Stimulated activated naive CD8-positive, alpha-beta T cell treated with anti-CD3 and anti-CD28 coated beads, Interleukin-15, amount 100 ng/mL, for 72 hours (primary cell): ENCODE data around the gene TP53INP2.

ENCODE experiments used
- ATAC-seq: fragments of 150-1000 bp; cut with Tn5 transposase; 2 replicates; pipeline ENCODE4 v1.10.0; 2021; ENCODE audit warnings: mild to moderate bottlenecking, moderate library complexity
- DNase-seq, 2 donors: peaks; one replicate each; pipeline ENCODE4 v3.0.0; 2021 to 2022
- H3K27ac Mint-ChIP-seq, 2 donors: one replicate each; pipeline ENCODE4 v1.8.0; 2022; ENCODE audit warnings: mild to moderate bottlenecking in 2 of 2, mixed read lengths in 2 of 2, moderate library complexity in 2 of 2
- H3K27me3 Mint-ChIP-seq: one replicate; pipeline ENCODE4 v1.8.0; 2022; ENCODE audit warnings: mixed read lengths
- H3K4me1 Mint-ChIP-seq: one replicate; pipeline ENCODE4 v1.8.0; 2022; ENCODE audit warnings: mild to moderate bottlenecking, mixed read lengths
- H3K4me3 Mint-ChIP-seq, 2 donors: one replicate each; pipeline ENCODE4 v1.8.0; 2022; ENCODE audit warnings: mild to moderate bottlenecking in 2 of 2, mixed read lengths in 2 of 2, moderate library complexity in 1 of 2
- H3K9me3 Mint-ChIP-seq, 2 donors: one replicate each; pipeline ENCODE4 v1.8.0; 2022; ENCODE audit warnings: mixed read lengths in 2 of 2

The TP53INP2 gene

DNA sequence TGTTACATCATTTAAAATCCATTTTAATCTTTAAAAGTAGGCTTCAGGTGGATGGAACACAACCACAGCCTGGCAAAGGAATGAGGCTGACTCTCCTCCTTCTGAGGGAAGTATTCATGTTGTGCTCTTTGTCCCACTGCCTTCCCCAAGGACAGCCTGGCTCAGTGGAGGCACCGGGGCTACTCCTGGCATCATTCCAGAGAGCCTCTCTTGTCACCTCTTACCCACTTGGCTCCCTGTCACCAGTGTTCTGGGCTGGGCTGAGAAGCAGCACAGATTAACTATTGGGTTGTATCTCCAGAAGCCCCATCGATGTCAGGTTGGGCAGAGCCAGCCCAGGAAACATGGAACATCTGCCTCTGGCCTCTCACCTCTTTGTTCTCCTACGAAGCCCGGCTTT lies 10.7 kb upstream of the TP53INP2 start:
- Mint-ChIP-seq H3K4me3 (no peak overlapping the region), H3K27me3 (peaks cover 7% of the 10 kb centered on the region), H3K9me3 (no peaks in the 10 kb centered on the region), H3K4me1 (no peaks in the 10 kb centered on the region), H3K27ac (no peak overlapping the region)
- no peak for DNase-seq
- no peak for ATAC-seq

DNA sequence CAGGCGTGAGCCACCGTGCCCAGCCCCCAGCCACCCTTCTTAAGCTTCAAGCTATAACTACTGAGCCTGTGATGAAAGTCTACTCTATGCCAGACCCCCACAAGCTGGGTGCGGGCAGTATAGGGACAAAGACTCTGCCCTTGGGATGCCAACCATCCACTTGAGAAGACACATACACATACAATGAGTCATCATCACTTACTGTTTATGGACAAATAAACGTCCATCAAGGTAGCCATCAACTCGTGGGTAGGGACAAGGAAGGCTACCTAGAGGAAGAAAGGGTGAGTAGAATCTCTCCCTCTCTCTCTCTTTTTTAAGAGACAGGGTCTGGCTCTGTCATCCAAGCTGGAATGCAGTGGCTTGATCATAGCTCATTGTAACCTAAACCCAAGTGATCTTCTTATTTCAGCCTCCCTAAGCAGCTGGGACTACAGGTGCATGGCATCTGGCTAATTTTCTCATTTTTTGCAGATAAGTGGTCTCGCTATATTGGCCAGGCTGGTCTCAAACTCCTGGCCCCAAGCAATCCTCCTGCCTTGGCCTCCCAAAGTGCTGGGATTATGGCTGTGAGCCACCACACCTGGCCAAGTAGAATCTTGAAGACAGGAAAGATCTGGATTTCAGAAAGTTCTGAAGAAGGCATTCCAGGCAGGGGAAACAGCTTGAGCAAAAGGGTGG lies 2.6 kb upstream of the TP53INP2 start:
- ATAC-seq (no peak), DNase-seq (no peak)
- no peaks in the 10 kb centered on the region for H3K9me3 Mint-ChIP-seq
- H3K27me3 Mint-ChIP-seq: peaks cover 17% of the 10 kb centered on the region
- no peak overlapping the region for H3K4me3 Mint-ChIP-seq
- H3K4me1 Mint-ChIP-seq: peaks cover 12% of the 10 kb centered on the region
- H3K27ac Mint-ChIP-seq: no peak overlapping the region

DNA sequence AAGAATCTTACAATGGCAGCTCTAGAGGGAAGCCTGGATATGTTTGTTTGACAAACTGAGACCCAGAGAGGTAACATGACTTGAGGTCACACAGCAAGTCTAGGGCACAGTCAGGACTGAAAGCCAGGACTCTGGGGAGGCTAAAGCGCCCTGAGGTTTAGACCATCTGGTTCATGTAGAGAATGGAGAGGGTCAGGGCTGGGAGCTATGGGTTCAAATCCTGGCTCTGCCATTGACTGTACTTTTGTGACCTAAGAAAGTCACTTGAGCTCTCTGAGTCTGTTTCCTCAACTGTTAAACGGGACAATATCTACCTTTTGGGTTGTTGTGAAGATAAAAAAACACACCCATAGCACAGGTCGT lies 1.1 kb upstream of the TP53INP2 start:
- Mint-ChIP-seq H3K9me3 (no peaks in the 10 kb centered on the region), H3K4me3 (peak overlapping the region; percentile 94 to 100), H3K27me3 (peaks cover 17% of the 10 kb centered on the region), H3K4me1 (peaks cover 12% of the 10 kb centered on the region), H3K27ac (no peak overlapping the region)
- ATAC-seq (no peak), DNase-seq (no peak)

DNA sequence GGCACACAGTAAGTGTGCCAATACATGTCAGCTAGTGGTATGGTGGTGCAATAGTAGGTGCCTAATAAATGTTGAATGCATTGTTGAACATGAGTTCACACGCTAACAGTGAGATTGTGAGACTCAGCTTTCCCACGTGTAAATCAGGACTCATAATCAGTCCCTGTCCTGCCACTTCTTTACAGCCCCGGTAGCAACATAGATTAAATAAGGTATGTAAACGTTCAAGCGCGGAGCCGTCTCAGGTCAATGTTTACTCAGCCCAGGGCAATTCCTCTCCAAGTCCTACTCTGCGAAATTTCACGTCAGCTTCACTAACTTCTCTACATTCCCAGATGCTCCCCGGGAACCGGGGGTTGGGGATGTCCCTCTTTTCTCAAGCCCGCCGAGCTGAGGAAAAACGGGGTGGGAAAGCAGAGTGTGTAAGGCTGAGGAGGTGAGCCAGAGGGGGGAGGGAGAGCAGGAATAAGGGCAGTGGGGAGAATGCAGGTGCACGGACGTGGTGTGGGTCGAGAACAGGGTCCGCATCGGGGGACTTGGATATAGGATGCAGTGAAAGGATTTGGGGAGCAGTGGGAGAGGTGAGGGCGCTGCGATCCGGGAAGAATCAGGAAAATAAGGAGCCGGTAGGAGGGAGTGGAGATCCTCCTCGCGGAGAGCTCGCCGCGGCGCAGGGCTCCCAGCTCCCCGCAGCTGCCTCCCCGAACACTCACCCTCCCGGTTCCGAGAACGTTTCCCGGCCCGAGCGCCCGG lies 544 bp upstream of the TP53INP2 start:
- DNase-seq: peak; percentile 12 to 22
- no peaks in the 10 kb centered on the region for H3K9me3 Mint-ChIP-seq
- no peak for ATAC-seq
- H3K27ac Mint-ChIP-seq: peak overlapping the region in 1 of 2 donors; percentile 94
- H3K4me3 Mint-ChIP-seq: peak overlapping the region; percentile 94 to 100
- H3K27me3 Mint-ChIP-seq: peaks cover 17% of the 10 kb centered on the region
- peaks cover 17% of the 10 kb centered on the region for H3K4me1 Mint-ChIP-seq

DNA sequence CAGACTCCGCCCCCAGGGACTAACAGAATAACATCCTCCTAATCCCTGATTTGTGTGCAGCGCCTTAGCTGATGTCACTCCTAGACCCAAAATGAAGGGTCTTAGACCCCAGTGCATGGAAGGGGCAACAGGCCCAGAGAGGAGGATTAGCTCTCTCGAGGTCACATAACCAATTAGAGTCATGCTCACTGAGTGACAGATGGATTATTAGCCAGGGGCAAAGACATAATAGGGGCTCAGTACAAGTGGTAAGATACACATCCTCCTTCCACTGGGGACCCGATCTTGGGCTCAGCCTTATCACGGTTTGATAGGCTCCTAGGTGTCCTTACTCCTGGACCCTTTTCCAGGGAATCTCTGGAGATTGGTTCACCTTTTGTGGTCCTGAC lies 858 bp downstream of the TP53INP2 start:
- Mint-ChIP-seq H3K4me3 (peak overlapping the region; percentile 91 to 94), H3K27ac (peak overlapping the region in 1 of 2 donors; percentile 93), H3K4me1 (peaks cover 21% of the 10 kb centered on the region), H3K9me3 (no peaks in the 10 kb centered on the region), H3K27me3 (peaks cover 17% of the 10 kb centered on the region)
- DNase-seq (no peak), ATAC-seq (no peak)

DNA sequence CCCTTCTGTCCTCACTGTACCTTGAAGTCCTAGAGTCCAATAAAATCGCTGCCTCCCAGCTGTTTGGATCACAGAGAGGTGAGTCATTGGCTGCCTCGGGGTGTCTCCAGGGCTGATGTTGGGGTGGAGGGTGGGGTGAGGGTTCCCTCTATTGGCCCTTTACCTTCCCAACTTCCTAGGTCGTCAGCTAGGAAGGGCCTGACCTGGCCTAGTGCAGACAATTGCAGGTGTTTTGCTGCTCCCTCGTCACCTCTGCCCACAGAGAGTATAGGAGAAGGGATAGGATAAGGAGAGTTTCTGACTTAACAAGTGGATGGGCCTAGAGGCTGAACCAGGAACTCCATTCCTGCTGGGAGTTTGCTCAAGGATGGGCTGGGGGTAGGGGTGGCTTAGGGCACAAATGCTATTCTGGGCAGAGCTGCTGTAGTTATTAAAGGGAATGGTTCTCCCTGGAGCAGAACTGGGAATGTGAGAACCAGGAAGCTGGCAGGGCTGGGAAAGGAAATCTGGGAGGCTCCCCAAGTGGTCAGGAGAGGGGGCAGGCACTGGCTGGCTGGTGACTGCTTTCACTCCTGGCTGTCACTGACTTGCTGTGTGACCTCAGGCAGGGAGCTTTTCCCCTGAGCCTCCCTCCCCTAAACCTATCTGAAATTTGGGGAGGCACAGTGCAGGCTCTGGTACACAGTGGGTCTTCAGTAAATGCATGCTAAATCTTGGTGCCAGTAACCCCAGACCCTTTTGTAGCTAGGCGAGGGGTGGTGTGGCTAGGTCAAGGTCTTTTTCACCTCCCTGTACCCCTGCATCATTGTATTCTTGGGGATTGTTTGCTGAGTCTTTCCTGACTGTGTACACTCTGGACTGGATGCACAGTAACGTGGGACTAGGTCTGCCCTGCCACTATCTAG lies 1.5 kb downstream of the TP53INP2 start:
- ATAC-seq (no peak), DNase-seq (peak in 1 of 2 donors; percentile 13)
- no peaks in the 10 kb centered on the region for H3K9me3 Mint-ChIP-seq
- peaks cover 23% of the 10 kb centered on the region for H3K27me3 Mint-ChIP-seq
- no peak overlapping the region for H3K27ac Mint-ChIP-seq
- peaks cover 27% of the 10 kb centered on the region for H3K4me1 Mint-ChIP-seq
- peak overlapping the region; percentile 91 to 94 for H3K4me3 Mint-ChIP-seq

DNA sequence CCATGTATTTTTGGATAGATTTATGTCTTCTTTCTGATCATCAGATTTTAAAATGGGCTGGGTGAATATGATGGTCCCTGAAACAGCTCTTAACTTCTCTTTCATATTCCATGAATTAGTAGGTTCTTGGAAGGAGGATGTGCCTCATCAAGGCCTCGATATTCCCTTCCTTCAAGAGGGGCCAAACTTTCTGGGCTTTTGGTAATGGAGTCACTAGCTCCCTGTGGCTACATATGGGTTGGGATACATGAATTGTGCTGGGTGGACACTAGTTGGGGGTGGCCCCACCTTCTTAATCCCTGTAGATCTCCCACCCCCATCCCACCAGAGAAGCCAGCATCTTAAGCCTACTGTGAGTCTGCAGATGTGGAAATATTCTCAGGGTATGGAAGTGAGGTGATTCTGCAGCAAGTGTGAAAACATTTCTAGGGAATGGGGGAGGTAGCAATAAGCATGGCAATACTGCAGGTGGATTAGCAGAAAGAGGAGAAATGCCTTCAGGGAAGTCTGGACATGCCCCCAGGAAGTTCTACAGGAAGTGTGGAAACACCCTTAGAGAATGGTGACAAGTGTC lies 2.2 kb downstream of the TP53INP2 start:
- no peaks in the 10 kb centered on the region for H3K9me3 Mint-ChIP-seq
- peaks cover 25% of the 10 kb centered on the region for H3K27me3 Mint-ChIP-seq
- ATAC-seq (no peak), DNase-seq (no peak)
- no peak overlapping the region for H3K4me3 Mint-ChIP-seq
- peaks cover 30% of the 10 kb centered on the region for H3K4me1 Mint-ChIP-seq
- H3K27ac Mint-ChIP-seq: no peak overlapping the region

DNA sequence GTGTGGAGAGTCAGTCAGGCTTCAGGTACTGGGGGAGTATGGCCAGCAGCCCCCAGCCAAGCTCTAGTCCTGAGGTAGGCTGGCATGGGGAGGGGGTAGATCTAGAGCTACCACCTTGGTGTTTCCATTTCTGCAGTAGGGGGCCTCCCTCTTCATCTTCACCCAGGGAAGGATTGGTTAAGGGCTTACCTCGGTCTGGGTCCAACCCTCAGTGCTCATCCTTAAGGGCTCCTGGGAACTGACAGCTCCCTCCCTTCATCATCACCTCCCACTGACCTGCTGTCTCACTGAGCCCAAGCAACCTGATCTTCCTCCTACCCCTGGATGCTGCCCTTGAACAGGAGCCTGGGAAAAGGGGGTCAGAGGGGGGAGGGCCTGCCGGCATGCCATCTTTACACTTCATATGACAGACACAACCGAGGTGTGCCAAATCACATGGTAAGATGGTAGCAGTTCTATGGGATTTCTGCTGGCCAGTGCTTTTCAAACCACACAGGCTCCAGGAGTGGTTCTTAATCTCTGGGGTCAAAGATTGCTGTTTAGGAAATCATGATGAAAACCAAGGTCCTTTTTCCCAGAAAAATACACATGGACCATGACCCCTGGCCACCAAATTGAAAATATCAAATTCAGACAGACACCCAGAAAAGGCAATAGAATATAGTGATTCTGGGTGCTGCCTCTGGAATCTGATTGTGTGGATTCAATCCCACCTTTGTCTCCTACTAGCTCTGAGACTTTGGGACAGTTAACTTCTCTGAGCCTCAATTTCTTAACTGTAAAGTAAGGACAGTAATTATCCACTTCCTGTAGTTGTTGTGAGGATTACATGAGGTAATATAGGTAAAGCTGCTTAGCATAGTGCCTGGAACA lies 3.0 kb downstream of the TP53INP2 start:
- Mint-ChIP-seq H3K9me3 (no peaks in the 10 kb centered on the region), H3K4me3 (no peak overlapping the region), H3K27ac (no peak overlapping the region), H3K27me3 (peaks cover 19% of the 10 kb centered on the region), H3K4me1 (peaks cover 30% of the 10 kb centered on the region)
- no peak for DNase-seq
- no peak for ATAC-seq

DNA sequence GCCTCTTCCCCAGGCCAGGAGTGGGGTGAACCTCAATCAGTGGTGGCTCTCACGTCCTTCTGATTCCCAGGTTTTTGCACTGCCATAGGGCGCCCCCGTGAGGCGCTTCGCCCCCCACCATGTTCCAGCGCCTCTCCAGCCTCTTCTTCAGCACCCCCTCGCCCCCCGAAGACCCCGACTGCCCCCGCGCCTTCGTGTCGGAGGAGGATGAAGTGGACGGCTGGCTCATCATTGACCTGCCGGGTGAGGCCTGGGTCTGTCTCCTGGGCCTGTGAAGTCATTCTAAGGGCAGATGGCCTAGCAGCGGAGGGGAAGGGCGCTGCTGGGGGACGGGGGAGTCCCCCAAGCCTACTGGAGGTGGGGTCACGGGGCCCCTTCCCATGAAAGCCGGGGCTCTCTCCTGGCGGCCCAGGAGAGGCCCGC lies 4.5 kb downstream of the TP53INP2 start:
- Mint-ChIP-seq H3K27ac (peak overlapping the region; percentile 94 to 95), H3K27me3 (peaks cover 8% of the 10 kb centered on the region), H3K9me3 (no peaks in the 10 kb centered on the region), H3K4me1 (peaks cover 32% of the 10 kb centered on the region), H3K4me3 (peak overlapping the region; percentile 93 to 94)
- ATAC-seq (peak; percentile 37), DNase-seq (peak in 1 of 2 donors; percentile 73)

DNA sequence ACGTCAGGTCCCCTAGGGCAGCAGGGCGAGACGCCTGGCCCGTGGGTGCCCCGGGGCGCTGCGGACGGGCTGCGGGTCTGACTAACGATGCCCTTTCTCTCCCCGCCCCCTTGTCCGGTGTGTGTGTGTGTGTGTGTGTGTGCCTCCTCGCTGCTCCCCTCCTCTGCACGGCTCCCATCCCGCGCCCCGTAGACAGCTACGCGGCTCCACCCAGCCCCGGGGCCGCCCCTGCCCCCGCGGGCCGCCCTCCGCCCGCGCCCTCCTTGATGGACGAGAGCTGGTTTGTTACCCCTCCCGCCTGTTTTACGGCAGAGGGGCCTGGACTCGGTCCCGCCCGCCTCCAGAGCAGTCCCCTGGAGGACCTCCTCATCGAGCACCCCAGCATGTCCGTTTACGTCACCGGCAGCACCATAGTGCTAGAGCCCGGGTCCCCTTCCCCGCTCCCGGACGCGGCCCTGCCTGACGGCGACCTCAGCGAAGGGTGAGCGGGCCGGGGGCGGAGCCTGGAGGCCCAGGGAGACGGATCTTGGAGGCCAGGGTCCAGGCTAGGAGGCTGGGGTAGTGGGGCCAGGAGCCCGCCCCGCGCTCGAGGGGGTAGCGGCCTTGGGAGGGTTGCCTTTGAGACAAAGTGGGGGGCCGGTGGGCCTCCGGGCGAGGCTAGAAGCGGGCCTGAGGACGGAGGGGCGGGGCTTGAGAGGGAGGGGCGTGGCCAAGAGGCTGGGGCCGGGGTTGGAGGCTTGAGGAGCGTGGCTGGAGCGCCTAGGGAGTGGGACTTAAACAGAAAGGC lies 5.1 kb downstream of the TP53INP2 start:
- ATAC-seq (peak; percentile 90), DNase-seq (peak; percentile 90 to 93)
- Mint-ChIP-seq H3K4me1 (peaks cover 32% of the 10 kb centered on the region), H3K4me3 (peak overlapping the region; percentile 93 to 94), H3K27me3 (peaks cover 8% of the 10 kb centered on the region), H3K27ac (peak overlapping the region; percentile 94 to 95), H3K9me3 (no peaks in the 10 kb centered on the region)

DNA sequence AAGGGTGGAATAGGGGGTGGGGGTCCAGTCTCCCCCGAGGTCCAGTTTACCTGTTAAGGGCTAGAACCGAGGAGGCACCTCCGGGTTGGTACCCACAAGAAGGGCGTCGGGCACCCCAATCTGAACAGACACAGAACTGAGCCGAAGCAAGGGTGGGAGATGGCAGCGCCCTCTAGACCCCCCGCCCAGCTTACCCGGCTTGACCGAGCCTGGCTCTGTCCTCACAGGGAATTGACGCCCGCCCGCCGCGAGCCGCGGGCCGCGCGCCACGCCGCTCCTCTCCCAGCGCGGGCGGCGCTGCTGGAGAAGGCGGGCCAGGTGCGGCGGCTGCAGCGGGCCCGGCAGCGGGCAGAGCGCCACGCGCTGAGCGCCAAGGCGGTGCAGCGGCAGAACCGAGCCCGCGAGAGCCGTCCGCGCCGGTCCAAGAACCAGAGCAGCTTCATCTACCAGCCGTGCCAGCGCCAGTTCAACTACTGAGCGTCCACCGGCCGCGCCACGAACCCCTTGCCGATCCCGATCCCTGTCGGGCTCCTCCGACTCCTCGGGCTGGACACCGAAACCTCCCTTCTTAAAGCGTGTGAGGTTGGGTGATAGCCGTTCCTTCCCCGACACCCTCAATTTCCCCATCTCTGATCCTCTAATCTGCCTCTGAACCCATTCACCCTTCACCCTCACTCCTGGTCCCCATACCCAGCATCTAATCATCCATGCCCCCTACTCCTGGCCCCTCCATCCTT lies 5.9 kb downstream of the TP53INP2 start:
- DNase-seq (no peak), ATAC-seq (peak; percentile 41)
- Mint-ChIP-seq H3K27me3 (peaks cover 8% of the 10 kb centered on the region), H3K4me3 (peak overlapping the region; percentile 93 to 94), H3K9me3 (no peaks in the 10 kb centered on the region), H3K27ac (peak overlapping the region; percentile 89 to 90), H3K4me1 (peaks cover 26% of the 10 kb centered on the region)

DNA sequence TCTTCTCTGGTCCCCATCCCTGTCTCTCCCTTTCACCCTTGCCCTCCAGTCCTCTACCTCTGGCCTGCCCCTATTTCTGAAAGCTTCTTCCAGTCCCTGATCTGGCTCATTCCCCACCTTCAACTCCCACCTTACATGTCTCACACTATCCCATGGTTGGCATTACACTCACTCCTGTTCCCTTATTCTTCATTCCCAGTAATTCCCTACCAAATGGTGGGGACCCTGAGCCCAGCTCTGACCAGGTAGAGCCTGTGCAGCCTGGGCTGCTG lies 6.4 kb downstream of the TP53INP2 start:
- H3K4me1 Mint-ChIP-seq: peaks cover 26% of the 10 kb centered on the region
- DNase-seq: no peak
- peak overlapping the region; percentile 79 to 87 for H3K4me3 Mint-ChIP-seq
- no peaks in the 10 kb centered on the region for H3K9me3 Mint-ChIP-seq
- peak overlapping the region in 1 of 2 donors; percentile 63 for H3K27ac Mint-ChIP-seq
- H3K27me3 Mint-ChIP-seq: peaks cover 8% of the 10 kb centered on the region
- ATAC-seq: no peak

DNA sequence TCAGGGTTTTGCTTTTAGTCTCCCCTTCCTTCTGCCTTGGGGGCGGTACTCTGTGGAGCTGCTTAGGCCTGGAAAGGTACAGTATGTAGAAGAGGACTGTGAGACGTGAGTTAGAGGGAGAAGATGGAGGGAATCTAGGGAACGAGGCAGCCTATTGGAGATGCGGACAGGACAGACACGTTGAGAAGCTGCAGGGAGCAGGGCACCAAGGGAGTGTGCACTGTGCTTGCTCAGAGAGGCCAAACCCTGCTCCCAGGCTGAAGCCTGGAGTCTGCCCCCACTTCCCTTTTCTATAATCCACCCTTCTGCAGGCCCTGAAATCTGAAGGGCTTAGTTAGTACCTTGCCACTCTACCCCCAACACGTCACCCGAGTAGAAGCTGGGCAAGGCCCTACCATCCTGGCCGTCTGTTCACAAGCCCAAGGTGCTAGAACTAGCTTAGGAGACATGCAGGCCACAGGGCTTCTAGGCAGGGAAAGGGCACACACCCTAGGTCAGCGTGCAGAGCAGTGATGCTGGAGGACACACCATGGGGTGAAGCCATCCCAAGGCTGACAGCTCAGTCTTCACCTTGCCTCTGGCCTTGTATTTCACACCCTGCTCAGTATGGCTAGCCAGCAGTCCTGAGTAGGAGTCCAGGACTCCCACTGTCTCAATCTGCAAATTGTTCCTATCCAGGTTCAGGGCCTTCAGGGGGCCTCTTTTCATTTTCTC lies 6.9 kb downstream of the TP53INP2 start:
- peaks cover 8% of the 10 kb centered on the region for H3K27me3 Mint-ChIP-seq
- H3K4me1 Mint-ChIP-seq: peaks cover 26% of the 10 kb centered on the region
- H3K27ac Mint-ChIP-seq: peak overlapping the region in 1 of 2 donors; percentile 30
- H3K9me3 Mint-ChIP-seq: no peaks in the 10 kb centered on the region
- DNase-seq (no peak), ATAC-seq (no peak)
- H3K4me3 Mint-ChIP-seq: peak overlapping the region; percentile 79 to 87
